ENCODE data around the gene SCN4B.

GRCh38 chr11:118184784-118185579 is 32.4 kb upstream of the SCN4B start:
- no peak for TF ChIP-seq CTCF (conservative IDR thresholded peaks at IDR 0.05; ENCODE audit: low read length)
- TF ChIP-seq EZH2phosphoT487 (IDR thresholded peaks at IDR 0.05; ENCODE audit: borderline replicate concordance): no peak

All from Loucy (cell line).